DMS79 treated with DMSO at 0.1 percent for 48 hours (cell line): Measurements from ENCODE around the gene TRIM6.
"Not testable (repeated sequence)": the region's sequence is repeated elsewhere in the genome, so short reads cannot be mapped to it uniquely, and the experiment has no call there.

Experiments
- DNase-seq: peaks from one replicate; lab custom pipeline; 2025; lab: John Stamatoyannopoulos, UW

TRIM6 gene

GRCh38 chr11:5603326-5603725, 6.9 kb downstream of the TRIM6 start:
- no peak for DNase-seq

GRCh38 chr11:5604896-5605295, 8.5 kb downstream of the TRIM6 start:
- no peak for DNase-seq

GRCh38 chr11:5605849-5606248, 9.4 kb downstream of the TRIM6 start:
- DNase-seq: no peak

GRCh38 chr11:5608808-5609207, 12.4 kb downstream of the TRIM6 start:
- DNase-seq: no peak

- no peak for DNase-seq
These were observed 14.0 kb downstream of the TRIM6 start for GRCh38 chr11:5610446-5610845.

- no peak for DNase-seq
These were observed 15.2 kb downstream of the TRIM6 start for GRCh38 chr11:5611627-5612026.

- no peak for DNase-seq
These were observed 22.4 kb downstream of the TRIM6 start for GRCh38 chr11:5618807-5619206.

GRCh38 chr11:5620651-5621521, 24.4 kb downstream of the TRIM6 start:
- DNase-seq: no peak

- no peak for DNase-seq
These were observed 25.1 kb downstream of the TRIM6 start for GRCh38 chr11:5621580-5621979.

GRCh38 chr11:5622802-5623201, 26.4 kb downstream of the TRIM6 start:
- DNase-seq: no peak

- no peak for DNase-seq
These were observed 28.2 kb downstream of the TRIM6 start, which contains the start of gene TRIM34 for GRCh38 chr11:5624489-5625279. Gene TRIM34 (plus strand): TSS chr11:5625001. CDS start chr11:5632332, 7,331 bp downstream.

- no peak for DNase-seq
These were observed 28.8 kb downstream of the TRIM6 start for GRCh38 chr11:5625281-5625680.

GRCh38 chr11:5626196-5626595, 29.8 kb downstream of the TRIM6 start:
- DNase-seq: no peak

- DNase-seq: no peak
These were observed 35.0 kb downstream of the TRIM6 start for GRCh38 chr11:5631417-5631816.

GRCh38 chr11:5631969-5632635, 35.7 kb downstream of the TRIM6 start:
- no peak for DNase-seq

- no peak for DNase-seq
These were observed 43.5 kb downstream of the TRIM6 start for GRCh38 chr11:5639953-5640352.

- no peak for DNase-seq
These were observed 47.1 kb downstream of the TRIM6 start for GRCh38 chr11:5643585-5643984.

GRCh38 chr11:5646139-5646538, 49.7 kb downstream of the TRIM6 start:
- no peak for DNase-seq

- no peak for DNase-seq
These were observed 59.0 kb downstream of the TRIM6 start for GRCh38 chr11:5655474-5655873.

GRCh38 chr11:5656956-5657355, 60.5 kb downstream of the TRIM6 start:
- DNase-seq: not testable (repeated sequence)

- no peak for DNase-seq
These were observed 61.9 kb downstream of the TRIM6 start for GRCh38 chr11:5658318-5658717.
